ENCODE measurements around the gene VAMP1.

GRCh38 chr12:6520186-6520585, 49.7 kb upstream of the VAMP1 start:
- TF ChIP-seq CTCF (IDR thresholded peaks at IDR 0.05; ENCODE audit: control extremely low read depth in 1 of 3, insufficient read depth in 1 of 3, low read depth in 1 of 3, low read length in 3 of 3) (no peak), JUND (IDR thresholded peaks at IDR 0.05; ENCODE audit: low read length) (no peak), RAD21 (IDR thresholded peaks at IDR 0.05 in 1 of 2, conservative IDR thresholded peaks at IDR 0.05 in 1 of 2; ENCODE audit: low read depth in 2 of 2, low read length in 2 of 2) (no peak), ATF3 (IDR thresholded peaks at IDR 0.05; ENCODE audit: insufficient read depth, low read depth, low read length) (no peak), CHD1 (IDR thresholded peaks at IDR 0.05; ENCODE audit: low read depth, low read length) (no peak)

Measured in H1 (cell line).